Endothelial cell of umbilical vein (primary cell): ENCODE measurements around the gene AFF1. TPM values are rescaled to one million over a fixed set of nuclear protein-coding genes. Genes with fewer than 3 reads are reported as not detected.

Source experiments
- BruUV-seq: library from RNA; stranded (reverse); fragments of 400-500 nt; replicated peaks from 2 replicates; lab custom pipeline; 2021; lab: Mats Ljungman, UMichigan
- CTCF ChIA-PET: fragments of 300-600, 350-600 bp; sonication (Branson Sonifier 250); formaldehyde crosslinking; loops from one replicate; lab custom pipeline; 2021; ENCODE audit warnings: antibody characterized with exemption, inconsistent platforms; lab: Charles Lee
- POLR2A ChIA-PET: fragments of 300-600, 350-600 bp; sonication (Branson Sonifier 250); formaldehyde crosslinking; loops from one replicate; lab custom pipeline; 2021; ENCODE audit warnings: antibody characterized with exemption, inconsistent platforms; lab: Charles Lee
- DNase-seq: peaks from one replicate; pipeline ENCODE4 v3.0.0-alpha.2; 2011; ENCODE audit warnings: low read depth, low spot score
- FAIRE-seq: peaks from 2 replicates; lab custom pipeline; 2011; peaks lifted over from hg19 to GRCh38; lab: Jason Lieb, UNC
- H2AFZ ChIP-seq: 2 replicates; pipeline ENCODE4 v1.6.0; 2012; ENCODE audit warnings: low read depth, low read length, control low read depth, inconsistent platforms
- H3K27ac ChIP-seq: 2 replicates; pipeline ENCODE4 v1.5.1; 2011; ENCODE audit warnings: low read depth, mild to moderate bottlenecking, control low read depth, low read length, moderate library complexity; ENCODE audit not compliant: insufficient read depth
- H3K27me3 ChIP-seq, 2 experiments: 2 replicates each; pipeline versions ENCODE4 v1.6.0 to v1.6.1; 2011; ENCODE audit warnings: low read length in 2 of 2, mixed read lengths in 1 of 2; ENCODE audit not compliant: control insufficient read depth in 2 of 2, insufficient read depth in 2 of 2
- H3K36me3 ChIP-seq, 2 experiments: 2 replicates in 1 of 2; 3 replicates in 1 of 2; pipeline ENCODE4 v1.5.1; 2011; ENCODE audit warnings: low read length in 2 of 2, mild to moderate bottlenecking in 1 of 2, moderate library complexity in 1 of 2; ENCODE audit not compliant: control insufficient read depth in 2 of 2, insufficient read depth in 2 of 2; ENCODE audit errors: extremely low read depth in 1 of 2
- H3K4me1 ChIP-seq: 3 replicates; pipeline ENCODE4 v1.5.1; 2011; ENCODE audit warnings: mild to moderate bottlenecking, low read length; ENCODE audit not compliant: control insufficient read depth, insufficient read depth; ENCODE audit errors: extremely low read depth
- H3K4me2 ChIP-seq: 2 replicates; pipeline ENCODE4 v1.6.1; 2011; ENCODE audit warnings: low read length, control low read depth, mixed read lengths; ENCODE audit not compliant: insufficient read depth
- H3K4me3 ChIP-seq, 3 experiments: fragments of 200-600 bp in 1 of 3; sonication (generic), shearing (Covaris generic) in 1 of 3; replicated peaks in 1 of 3; 2 replicates each; pipeline ENCODE4 v1.5.1; 2011 to 2016; ENCODE audit warnings: control low read depth in 3 of 3, low read length in 3 of 3, mild to moderate bottlenecking in 2 of 3, inconsistent platforms in 1 of 3, low read depth in 1 of 3, moderate library complexity in 1 of 3; ENCODE audit not compliant: insufficient read depth in 1 of 3
- H3K79me2 ChIP-seq: 2 replicates; pipeline ENCODE4 v1.6.0; 2012; ENCODE audit warnings: low read length, inconsistent platforms; ENCODE audit not compliant: control insufficient read depth, insufficient read depth
- H3K9ac ChIP-seq: replicated peaks from 2 replicates; pipeline ENCODE3; 2011; ENCODE audit warnings: low read length, control low read depth; ENCODE audit not compliant: insufficient read depth; ENCODE audit errors: extremely low read depth
- H3K9me1 ChIP-seq: replicated peaks from 3 replicates; pipeline ENCODE4 v1.6.0; 2011; ENCODE audit warnings: mild to moderate bottlenecking, low read length; ENCODE audit not compliant: control insufficient read depth, insufficient read depth; ENCODE audit errors: extremely low read depth
- H3K9me3 ChIP-seq: replicated peaks from 2 replicates; pipeline ENCODE4 v1.5.1; 2012; ENCODE audit warnings: low read length, inconsistent platforms; ENCODE audit not compliant: control insufficient read depth, insufficient read depth
- H4K20me1 ChIP-seq: replicated peaks from 2 replicates; pipeline ENCODE3; 2011; ENCODE audit warnings: mild to moderate bottlenecking, low read length; ENCODE audit not compliant: control insufficient read depth, insufficient read depth; ENCODE audit errors: extremely low read depth
- CTCF ChIP-seq, 2 donors: IDR thresholded peaks; 1 replicate in 1 of 2; 2 replicates in 1 of 2; pipeline ENCODE4 v1.5.1; 2011; ENCODE audit warnings: low read length in 2 of 2, mild to moderate bottlenecking in 2 of 2, moderate library complexity in 2 of 2, control low read depth in 1 of 2, inconsistent platforms in 1 of 2, low read depth in 1 of 2; ENCODE audit not compliant: insufficient read depth in 1 of 2; ENCODE audit errors: extremely low read depth in 1 of 2
- EZH2 ChIP-seq: IDR thresholded peaks from 2 replicates; pipeline ENCODE4 v1.6.1; 2012; ENCODE audit warnings: borderline replicate concordance, low read depth, mild to moderate bottlenecking, moderate library complexity, low read length, inconsistent platforms; ENCODE audit not compliant: severe bottlenecking
- FOS ChIP-seq: IDR thresholded peaks from 2 replicates; pipeline ENCODE4 v1.6.1; 2011; ENCODE audit warnings: mild to moderate bottlenecking, low read length, moderate library complexity, borderline replicate concordance; ENCODE audit not compliant: insufficient read depth
- GATA2 ChIP-seq: IDR thresholded peaks from 2 replicates; pipeline ENCODE4 v1.7.0; 2011; ENCODE audit warnings: low read depth, mild to moderate bottlenecking, moderate library complexity, mixed read lengths, low read length; ENCODE audit not compliant: insufficient read length, insufficient read depth
- JUN ChIP-seq: IDR thresholded peaks from 2 replicates; pipeline ENCODE4 v1.6.1; 2011; ENCODE audit warnings: borderline replicate concordance, low read depth; ENCODE audit not compliant: insufficient read length, insufficient read depth
- MAX ChIP-seq: IDR thresholded peaks from 2 replicates; pipeline ENCODE4 v1.6.1; 2011; ENCODE audit not compliant: insufficient read depth, insufficient read length
- MYC ChIP-seq: IDR thresholded peaks from one replicate; pipeline ENCODE4 v1.6.1; 2011; ENCODE audit warnings: mild to moderate bottlenecking, low read depth, low read length
- POLR2A ChIP-seq: IDR thresholded peaks from 2 replicates; pipeline ENCODE4 v1.6.1; 2012; ENCODE audit warnings: low read depth, mild to moderate bottlenecking, control low read depth, low read length
- POLR2AphosphoS5 ChIP-seq: IDR thresholded peaks from 2 replicates; pipeline ENCODE4 v1.6.1; 2012; ENCODE audit warnings: low read depth, mild to moderate bottlenecking, control low read depth, low read length, moderate library complexity; ENCODE audit not compliant: insufficient read depth
- dilution Hi-C: fragments of 300-500 bp; cut with MboI; formaldehyde crosslinking; loops from one replicate; pipeline ENCODE4 v1.15.0; 2019; ENCODE audit warnings: low sequenced_read_pairs; ENCODE audit not compliant: extremely low pct_ligation_motif_present
- intact Hi-C: fragments of 100-400 bp; cut with micrococcal nuclease; formaldehyde crosslinking; loops from one replicate; pipeline ENCODE4 v1.10.0; 2022
- polyA plus RNA-seq, 4 experiments: library from polyadenylated mRNA; depleted of rRNA in 3 of 4; stranded (reverse) in 3 of 4; unstranded in 1 of 4; fragments of >200 nt; gene quantifications; 2 replicates each; pipeline versions ENCODE4 v1.2.1 to v1.2.3, GENCODE V29; 2011 to 2012; ENCODE audit warnings: missing spikeins in 1 of 4
- total RNA-seq: library from RNA; stranded (reverse); gene quantifications from 2 replicates; pipeline ENCODE4 v1.2.3, GENCODE V29; 2021

AFF1 gene
- total and polyA plus RNA-seq, 2 donors (not counting 3 experiments of a cell fraction or from before 2014, with no cell fraction given) = 26.2 to 106 TPM

GRCh38 chr4:87118421-87118820 is 183.6 kb downstream of the AFF1 start:
- dilution Hi-C loops (loop anchor here (25.0 kb wide), 1 partner anchor 206 kb away; no protein-coding TSS in a partner anchor), intact Hi-C loops (no loop called here)
- peaks cover 12 to 25% of the 10 kb centered on the region in 2 experiments for H3K36me3 ChIP-seq
- peaks cover 8% of the 10 kb centered on the region for H3K79me2 ChIP-seq
- H2AFZ ChIP-seq = no peak overlapping the region
- no TSS peak for BruUV-seq
- H3K9me1 ChIP-seq = no peaks in the 10 kb centered on the region
- H3K4me3 ChIP-seq = no peak overlapping the region
- POLR2A ChIA-PET = no interaction called here
- DNase-seq (no peak), FAIRE-seq (no peak)
- H4K20me1 ChIP-seq = no peaks in the 10 kb centered on the region
- TF ChIP-seq EZH2 = no peak
- TF ChIP-seq POLR2AphosphoS5 = no peak
- no peak for TF ChIP-seq CTCF (IDR thresholded peaks at IDR 0.05; ENCODE audit: extremely low read depth in 1 of 2, insufficient read depth in 1 of 2, low read depth in 1 of 2, low read length in 2 of 2)
- TF ChIP-seq GATA2 = no peak
- no peak for TF ChIP-seq MYC
- TF ChIP-seq JUN = no peak
- no peak for TF ChIP-seq POLR2A
- TF ChIP-seq MAX = no peak
- no peak for TF ChIP-seq FOS
- no peaks in the 10 kb centered on the region for H3K27me3 ChIP-seq
- CTCF ChIA-PET = interaction anchor here (0.9 to 5.7 kb wide), 5 partner anchors 11 to 195 kb away, joined by 3 to 40 read pairs (median 4); partner anchors contain the start of gene AFF1
- H3K4me2 ChIP-seq = no peak overlapping the region
- H3K9me3 ChIP-seq = no peaks in the 10 kb centered on the region
- H3K9ac ChIP-seq = no peak overlapping the region
- peaks cover 25% of the 10 kb centered on the region for H3K4me1 ChIP-seq
- H3K27ac ChIP-seq = no peak overlapping the region
